NOMO-1 treated with DMSO at 0.1 percent for 48 hours (cell line): ENCODE data around the gene LASP1NB.
A peak's percentile ranks its signal among the peaks of the same experiment; 100 is the strongest.
"Not testable (repeated sequence)": the region's sequence is repeated elsewhere in the genome, so short reads cannot be mapped to it uniquely, and the experiment has no call there.

Experiments used
- DNase-seq: peaks from one replicate; lab custom pipeline; 2025; ENCODE audit not compliant: unreplicated experiment; lab: John Stamatoyannopoulos, UW

Gene LASP1NB

DNA sequence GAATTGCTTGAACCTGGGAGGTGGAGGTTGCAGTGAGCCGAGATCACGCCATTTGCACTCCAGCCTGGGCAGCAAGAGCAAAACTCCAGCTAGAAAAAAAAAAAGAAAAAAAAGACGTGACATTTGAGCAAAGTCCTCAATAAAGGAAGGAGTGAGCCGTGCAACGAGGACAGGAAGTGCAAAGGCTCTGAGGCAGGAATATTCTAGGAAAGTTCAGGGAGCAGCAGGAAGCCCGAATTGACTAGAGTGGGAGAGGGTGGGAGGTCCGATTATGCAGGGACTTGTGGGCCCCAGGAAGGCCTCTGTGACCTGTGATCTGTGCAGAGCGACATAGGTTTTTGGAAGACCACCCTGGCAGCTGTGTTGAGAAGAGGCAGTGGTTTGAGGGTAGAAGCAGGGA, 8.6 kb upstream of the LASP1NB start:
- no peak for DNase-seq

DNA sequence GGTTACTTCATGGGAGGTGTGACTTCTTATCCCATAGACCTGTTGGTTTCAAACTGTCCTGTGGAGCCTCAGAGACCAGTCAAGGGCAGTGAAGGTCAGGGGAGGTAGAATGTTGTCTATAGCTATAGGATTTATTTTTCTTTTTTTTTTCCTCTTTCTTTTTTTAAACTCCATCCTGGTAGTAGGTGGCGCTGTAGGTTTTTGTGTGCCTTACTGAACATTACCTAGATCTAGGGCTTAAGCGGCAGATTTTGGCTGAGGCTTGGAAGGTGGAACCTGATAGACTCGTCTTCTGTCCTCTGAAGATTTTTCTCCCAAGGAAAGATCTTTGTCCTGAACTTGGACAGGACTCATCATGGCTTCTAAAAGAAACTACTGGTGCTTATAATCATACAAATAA, 8.2 kb upstream of the LASP1NB start:
- no peak for DNase-seq

DNA sequence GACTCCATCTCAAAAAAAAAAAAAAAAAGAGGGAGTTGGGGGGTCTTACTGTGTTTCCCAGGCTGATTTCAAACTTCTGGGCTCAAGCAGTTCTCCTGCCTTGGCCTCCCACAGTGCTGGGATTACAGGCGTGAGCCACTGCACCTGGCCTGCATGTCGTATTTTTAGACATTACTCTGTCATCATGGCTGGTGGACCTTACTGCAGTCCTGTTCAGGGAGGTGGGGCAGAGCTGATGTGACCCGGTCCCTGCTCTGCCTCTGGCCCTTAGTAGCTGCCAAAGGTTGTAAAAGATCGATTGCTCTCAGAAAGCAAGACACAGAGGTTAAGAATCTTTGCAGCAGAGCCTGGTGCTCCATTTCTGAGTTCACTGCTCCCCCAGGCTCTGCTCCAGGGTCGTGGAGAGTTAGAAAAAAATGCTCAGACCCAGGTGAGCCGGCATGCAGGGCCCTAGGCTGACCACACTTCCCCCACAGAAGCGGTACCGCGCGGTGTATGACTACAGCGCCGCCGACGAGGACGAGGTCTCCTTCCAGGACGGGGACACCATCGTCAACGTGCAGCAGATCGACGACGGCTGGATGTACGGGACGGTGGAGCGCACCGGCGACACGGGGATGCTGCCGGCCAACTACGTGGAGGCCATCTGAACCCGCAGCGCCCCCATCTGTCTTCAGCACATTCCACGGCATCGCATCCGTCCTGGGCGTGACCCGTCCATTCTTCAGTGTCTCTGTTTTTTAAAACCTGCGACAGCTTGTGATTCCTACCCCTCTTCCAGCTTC, 7.1 kb upstream of the LASP1NB start:
- DNase-seq, result no peak

DNA sequence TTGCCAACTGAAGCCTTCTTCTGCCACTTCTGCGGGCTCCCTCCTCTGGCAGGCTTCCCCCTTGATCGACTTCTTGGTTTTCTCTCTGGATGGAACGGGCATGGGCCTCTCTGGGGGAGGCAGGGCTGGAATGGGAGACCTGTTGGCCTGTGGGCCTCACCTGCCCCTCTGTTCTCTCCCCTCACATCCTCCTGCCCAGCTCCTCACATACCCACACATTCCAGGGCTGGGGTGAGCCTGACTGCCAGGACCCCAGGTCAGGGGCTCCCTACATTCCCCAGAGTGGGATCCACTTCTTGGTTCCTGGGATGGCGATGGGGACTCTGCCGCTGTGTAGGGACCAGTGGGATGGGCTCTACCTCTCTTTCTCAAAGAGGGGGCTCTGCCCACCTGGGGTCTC, 6.5 kb upstream of the LASP1NB start:
- DNase-seq, result no peak

DNA sequence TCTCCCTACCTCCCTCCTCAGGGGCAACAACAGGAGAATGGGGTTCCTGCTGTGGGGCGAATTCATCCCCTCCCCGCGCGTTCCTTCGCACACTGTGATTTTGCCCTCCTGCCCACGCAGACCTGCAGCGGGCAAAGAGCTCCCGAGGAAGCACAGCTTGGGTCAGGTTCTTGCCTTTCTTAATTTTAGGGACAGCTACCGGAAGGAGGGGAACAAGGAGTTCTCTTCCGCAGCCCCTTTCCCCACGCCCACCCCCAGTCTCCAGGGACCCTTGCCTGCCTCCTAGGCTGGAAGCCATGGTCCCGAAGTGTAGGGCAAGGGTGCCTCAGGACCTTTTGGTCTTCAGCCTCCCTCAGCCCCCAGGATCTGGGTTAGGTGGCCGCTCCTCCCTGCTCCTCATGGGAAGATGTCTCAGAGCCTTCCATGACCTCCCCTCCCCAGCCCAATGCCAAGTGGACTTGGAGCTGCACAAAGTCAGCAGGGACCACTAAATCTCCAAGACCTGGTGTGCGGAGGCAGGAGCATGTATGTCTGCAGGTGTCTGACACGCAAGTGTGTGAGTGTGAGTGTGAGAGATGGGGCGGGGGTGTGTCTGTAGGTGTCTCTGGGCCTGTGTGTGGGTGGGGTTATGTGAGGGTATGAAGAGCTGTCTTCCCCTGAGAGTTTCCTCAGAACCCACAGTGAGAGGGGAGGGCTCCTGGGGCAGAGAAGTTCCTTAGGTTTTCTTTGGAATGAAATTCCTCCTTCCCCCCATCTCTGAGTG, 5.9 kb upstream of the LASP1NB start:
- DNase-seq, result no peak

DNA sequence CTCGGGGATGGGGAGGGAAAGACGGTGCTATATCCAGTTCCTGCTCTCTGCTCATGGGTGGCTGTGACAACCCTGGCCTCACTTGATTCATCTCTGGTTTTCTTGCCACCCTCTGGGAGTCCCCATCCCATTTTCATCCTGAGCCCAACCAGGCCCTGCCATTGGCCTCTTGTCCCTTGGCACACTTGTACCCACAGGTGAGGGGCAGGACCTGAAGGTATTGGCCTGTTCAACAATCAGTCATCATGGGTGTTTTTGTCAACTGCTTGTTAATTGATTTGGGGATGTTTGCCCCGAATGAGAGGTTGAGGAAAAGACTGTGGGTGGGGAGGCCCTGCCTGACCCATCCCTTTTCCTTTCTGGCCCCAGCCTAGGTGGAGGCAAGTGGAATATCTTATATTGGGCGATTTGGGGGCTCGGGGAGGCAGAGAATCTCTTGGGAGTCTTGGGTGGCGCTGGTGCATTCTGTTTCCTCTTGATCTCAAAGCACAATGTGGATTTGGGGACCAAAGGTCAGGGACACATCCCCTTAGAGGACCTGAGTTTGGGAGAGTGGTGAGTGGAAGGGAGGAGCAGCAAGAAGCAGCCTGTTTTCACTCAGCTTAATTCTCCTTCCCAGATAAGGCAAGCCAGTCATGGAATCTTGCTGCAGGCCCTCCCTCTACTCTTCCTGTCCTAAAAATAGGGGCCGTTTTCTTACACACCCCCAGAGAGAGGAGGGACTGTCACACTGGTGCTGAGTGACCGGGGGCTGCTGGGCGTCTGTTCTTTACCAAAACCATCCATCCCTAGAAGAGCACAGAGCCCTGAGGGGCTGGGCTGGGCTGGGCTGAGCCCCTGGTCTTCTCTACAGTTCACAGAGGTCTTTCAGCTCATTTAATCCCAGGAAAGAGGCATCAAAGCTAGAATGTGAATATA, 4.8 kb upstream of the LASP1NB start:
- DNase-seq, result no peak

DNA sequence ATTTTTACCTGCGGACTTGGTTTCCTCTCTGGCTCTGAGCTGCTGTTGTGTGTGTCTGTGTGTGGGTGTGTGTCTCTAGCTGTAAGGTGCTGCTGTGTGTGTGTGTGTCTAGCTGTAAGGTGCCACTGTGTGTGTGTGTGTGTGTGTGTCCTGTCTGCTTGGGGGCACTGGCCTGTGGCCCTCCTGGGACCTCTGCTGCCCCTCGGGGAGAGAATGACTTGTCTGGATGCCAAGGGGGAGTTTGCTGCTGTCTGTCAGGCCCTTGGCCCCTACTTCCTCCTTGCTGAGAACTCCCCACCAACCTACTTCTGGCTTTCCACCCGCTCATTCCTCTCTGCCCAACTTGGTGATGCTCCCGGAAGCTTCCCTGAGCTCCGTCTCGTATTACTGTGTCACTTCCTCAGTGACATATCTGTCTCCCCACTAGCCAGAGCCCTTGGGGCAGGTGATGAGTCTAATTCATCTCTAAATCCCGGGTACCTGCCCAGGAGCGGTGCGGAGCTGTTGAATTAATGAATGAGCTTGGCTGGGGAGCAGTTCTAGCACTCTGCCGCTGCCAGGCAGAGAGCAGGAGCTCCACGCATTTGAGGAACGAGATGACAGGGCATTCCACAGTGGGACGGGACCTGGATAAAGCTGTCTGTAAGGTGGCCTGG, 3.5 kb upstream of the LASP1NB start:
- DNase-seq, result no peak

DNA sequence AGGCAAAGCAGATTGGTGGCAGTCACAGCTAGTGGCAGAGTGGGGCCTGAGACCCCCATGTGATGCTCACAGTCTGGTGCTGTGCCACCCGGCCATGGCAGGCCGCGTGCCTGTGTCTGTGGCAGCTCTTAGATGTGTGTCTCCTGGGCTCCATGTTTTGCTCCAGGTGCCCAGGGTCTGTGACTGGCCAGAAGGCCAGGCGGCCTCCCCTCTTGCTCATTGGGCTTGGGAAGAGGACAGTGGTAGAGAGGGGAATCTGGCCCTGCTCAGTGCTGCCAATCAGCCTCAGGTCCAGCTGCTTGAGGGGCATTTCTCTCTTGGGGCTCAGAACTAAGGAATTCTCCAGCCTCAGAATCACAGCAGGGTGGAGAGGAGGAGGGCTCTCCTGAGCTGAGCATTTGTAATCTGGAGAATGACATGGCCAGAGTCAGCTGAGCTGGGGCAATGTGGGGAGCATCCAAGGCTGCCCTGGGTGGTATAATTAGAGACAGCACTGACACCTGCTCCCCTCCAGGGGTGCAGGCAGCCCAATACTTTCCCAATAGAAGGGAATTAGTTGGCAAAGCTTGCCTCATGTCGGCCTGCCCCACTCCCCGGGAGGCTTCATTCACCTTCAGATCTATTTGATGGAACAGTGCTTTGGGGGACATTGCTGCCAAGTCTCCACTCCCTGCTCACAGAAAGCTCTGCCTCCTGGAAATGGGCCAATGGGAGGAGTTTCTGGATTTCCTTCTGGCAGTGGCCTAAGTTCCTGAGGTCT, 2.7 kb upstream of the LASP1NB start:
- no peak for DNase-seq

DNA sequence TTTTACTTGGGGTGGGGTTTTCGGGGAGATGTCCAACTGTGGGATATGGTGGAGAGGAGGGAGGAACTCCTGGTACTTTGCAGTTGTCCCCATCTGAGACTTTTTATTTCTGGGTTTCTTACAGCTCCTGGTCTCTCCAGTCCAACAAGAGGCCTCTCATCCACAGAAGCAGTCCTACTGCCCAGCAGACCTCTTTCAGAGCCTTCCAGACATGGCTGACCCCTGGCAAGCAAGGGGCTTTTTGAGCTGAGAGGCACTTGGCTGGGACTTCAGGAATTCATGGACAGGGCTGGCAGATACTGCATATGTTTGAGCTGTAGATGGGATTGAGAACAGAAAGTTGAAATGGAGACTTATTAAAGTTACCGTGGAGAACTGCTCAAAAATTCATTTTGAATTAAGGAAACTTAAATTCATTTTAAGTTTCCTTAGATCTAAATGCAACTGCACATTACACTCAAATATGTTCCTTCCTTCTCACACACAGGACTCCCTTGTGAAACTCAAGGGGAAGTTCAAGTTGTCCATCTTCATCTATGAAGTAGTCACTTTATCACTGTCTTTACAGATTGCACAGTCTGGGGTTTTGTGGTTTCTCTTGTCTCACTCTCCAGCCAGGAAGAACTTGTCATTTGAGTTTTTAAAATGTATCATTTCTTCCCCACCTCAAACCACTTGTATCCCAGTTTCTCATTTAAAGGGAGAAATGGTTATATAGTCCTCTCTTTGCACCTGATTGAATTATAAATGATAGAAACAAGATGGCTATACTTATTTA, 1.1 kb downstream of the LASP1NB start:
- DNase-seq, result peak; percentile 97

DNA sequence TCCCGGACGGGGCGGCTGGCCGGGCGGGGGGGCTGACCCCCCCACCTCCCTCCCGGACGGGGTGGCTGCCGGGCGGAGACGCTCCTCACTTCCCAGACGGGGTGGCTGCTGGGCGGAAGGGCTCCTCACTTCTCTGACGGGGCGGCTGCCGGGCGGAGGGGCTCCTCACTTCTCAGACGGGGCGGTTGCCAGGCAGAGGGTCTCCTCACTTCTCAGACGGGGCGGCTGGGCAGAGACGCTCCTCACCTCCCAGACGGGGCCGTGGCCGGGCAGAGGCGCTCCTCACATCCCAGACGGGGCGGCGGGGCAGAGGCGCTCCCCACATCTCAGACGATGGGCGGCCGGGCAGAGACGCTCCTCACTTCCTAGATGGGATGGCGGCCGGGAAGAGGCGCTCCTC, 5.4 kb downstream of the LASP1NB start:
- DNase-seq, result not testable (repeated sequence)

DNA sequence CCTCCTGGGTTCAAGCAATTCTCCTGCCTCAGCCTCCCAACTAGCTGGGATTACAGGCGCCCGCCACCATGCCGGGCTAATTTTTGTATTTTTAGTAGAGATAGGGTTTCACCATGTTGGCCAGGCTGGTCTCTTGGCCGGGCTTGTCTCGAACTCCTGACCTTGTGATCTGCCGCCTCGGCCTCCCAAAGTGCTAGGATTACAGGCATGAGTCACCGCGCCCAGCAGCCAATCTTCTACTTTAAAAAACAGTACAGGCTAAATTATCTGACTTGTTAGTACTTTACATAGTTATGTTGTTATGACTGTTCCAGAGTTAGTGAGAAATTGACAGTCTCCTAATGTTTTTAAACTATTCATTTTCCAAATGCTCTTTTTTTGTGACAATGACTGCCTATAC, 8.5 kb downstream of the LASP1NB start:
- DNase-seq, result not testable (repeated sequence)

DNA sequence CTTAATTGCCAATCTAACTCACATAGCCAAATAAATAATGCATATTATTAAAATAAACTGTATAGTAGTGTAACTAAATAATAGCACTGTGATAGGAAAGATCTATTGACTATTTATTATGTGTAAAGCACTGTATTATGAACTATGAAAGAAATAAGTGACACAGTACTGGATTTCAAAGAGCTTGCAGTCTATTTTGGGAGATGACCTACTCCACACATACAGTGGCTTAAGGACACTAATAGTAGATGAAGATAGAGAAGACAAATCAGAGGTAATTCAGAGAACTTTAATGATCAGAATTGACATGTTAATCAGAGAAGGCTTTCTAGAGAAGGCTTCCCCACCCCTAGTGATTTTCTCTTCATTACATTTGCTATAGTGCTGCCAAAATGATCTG, 14.6 kb downstream of the LASP1NB start:
- DNase-seq, result no peak

DNA sequence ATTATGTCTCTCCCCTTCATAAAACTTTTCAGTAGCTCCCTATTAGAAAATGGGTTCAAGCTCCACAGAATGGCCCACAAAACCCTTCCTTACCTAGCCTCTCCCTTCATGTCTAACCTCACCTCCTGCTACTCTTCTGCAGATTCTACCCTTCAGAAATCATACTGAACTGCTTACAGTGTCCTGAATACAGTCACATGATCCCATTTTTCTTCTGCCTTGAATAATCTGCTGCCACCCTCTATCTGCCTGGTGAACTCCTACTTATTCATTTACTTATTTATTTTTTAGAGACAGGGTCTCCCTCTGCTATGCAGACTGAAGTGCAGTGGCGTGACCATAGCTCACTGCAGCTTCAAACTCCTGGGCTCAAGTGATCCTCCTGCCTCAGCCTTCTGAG, 15.0 kb downstream of the LASP1NB start:
- DNase-seq, result no peak

DNA sequence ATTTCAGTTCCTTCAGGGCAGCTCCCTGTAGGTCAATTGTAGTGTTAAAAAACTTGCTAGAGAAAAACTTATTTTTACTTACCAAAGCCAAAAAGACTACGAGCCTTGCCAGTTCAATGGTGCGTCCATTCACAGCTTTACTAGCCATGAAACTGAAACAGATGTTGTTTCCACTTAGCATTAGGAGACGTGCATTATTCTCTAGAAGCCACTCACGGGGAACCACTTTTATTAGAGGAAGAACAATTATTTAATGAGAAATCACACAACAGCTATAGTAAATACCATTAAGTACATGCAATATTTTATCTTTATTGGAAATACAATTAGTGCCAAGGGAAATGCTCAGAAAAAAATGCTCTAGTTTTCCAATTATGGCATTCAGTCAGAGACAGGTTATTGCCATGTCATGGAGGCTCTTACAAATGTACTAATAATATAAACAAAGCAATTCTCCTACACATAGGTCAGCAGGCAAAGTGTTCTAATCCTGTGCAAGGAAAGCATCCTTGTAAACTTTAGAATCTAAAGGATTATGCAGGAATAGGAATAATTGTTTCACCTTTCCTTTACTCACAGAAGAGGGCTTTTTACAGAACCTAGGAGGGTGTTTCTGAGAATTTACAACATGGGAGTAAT, 17.4 kb downstream of the LASP1NB start:
- DNase-seq, result no peak

DNA sequence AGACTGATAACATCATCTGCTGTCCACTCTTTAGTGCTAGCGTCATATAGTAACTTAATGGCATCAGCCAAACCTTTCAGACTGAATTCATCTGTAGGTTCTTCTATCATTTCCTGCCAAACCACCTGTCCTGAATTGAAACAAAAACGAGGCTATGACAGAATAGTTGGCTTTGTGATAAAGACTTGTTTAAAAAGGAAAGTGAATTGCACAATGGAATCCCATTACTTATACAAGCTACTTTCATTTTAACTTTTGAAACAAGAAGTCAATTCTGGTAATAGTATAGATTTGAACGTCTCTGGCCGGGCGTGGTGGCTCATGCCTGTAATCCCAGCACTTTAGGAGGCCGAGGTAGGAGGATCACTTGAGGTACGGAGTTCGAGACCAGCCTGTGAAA, 18.2 kb downstream of the LASP1NB start:
- DNase-seq, result peak; percentile 51

DNA sequence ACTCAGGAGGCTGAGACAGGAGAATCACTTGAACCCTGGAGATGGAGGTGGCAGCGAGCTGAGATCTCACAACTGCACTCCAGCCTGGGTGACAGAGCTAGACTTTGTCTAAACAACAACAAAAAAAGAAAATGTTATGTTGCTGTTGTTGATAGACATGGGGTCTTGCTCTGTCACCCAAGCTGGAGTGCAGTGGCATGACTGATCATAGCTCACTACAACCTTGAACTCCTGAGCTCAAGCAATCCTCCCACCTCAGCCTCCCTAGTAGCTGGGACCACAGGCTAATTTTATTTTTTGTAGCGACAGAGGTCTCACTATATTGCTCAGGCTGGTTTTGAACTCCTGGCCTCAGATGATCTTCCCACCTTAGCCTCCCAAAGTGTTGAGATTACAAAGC, 21.8 kb downstream of the LASP1NB start:
- DNase-seq, result no peak

DNA sequence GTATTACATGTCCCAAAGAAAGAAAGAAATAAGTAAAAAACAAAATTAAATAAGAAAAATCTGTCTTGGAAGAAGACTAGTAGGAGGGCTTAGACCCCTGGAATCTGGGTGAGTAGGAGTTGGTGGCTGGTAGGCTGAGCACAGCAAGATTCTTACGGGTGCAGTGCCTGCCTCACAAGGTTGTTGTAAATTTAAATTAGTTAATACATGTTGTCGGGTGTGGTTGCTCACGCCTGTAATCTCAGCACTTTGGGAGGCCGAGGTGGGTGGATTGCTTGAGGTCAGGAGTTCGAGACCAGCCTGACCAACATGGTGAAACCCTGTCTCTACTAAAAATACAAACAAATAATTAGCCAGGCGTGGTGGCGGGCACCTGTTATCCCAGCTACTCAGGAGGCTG, 28.4 kb downstream of the LASP1NB start:
- DNase-seq, result not testable (repeated sequence)

DNA sequence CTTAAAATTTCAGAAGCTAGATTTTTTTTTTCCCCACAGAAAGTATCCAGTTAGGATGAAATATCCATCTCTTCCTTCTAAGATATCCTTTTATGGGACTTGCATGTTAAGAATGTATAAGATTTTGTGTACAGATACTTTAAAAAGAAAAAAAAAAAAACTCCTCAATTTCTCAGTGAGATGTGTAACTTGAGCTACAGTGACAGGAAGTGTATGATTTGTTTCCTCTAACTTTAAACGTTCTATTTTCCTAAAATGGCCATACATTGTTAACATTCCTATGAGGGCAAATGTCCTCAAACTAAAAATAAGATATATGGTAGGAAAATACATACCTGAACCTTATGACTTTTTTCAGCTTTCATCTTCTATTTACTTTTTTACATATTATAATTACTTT, 32.9 kb downstream of the LASP1NB start:
- no peak for DNase-seq

DNA sequence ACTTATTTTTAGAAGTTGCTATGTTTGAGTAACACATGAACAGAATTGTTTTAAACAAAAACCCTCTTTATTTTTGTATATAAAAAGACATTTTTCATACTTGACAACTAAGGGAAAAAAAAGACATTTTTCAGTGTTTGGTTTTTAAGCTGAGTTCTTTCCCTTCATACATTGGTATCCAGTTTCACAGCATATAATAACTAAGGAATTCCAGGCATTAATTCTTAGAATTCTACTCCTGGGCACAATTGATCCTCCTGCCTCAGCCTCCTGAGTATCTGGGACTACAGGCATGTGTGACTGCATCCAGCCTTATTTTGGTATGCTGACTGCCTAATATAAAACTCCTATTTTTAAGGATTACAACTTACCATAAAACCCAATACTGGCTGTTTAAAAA, 33.3 kb downstream of the LASP1NB start:
- DNase-seq, result no peak
